Ishikawa (cell line): ENCODE data around the gene BPIFB3.

Experiments used
- CEBPB ChIP-seq: IDR thresholded peaks from 2 replicates; pipeline ENCODE4 v1.6.1; 2012
- CREB1 ChIP-seq: IDR thresholded peaks from 2 replicates; pipeline ENCODE4 v1.6.1; 2012; ENCODE audit warnings: low read depth
- EGR1 ChIP-seq: IDR thresholded peaks from 2 replicates; pipeline ENCODE4 v1.6.1; 2012
- EP300 ChIP-seq: IDR thresholded peaks from 2 replicates; pipeline ENCODE4 v1.6.1; 2012; ENCODE audit warnings: borderline replicate concordance
- FOXM1 ChIP-seq: IDR thresholded peaks from 2 replicates; pipeline ENCODE4 v1.6.1; 2012; ENCODE audit warnings: low read depth, borderline replicate concordance
- MAX ChIP-seq: IDR thresholded peaks from 2 replicates; pipeline ENCODE4 v1.6.1; 2012
- NFIC ChIP-seq: IDR thresholded peaks from 2 replicates; pipeline ENCODE4 v1.6.1; 2012
- RAD21 ChIP-seq: IDR thresholded peaks from 2 replicates; pipeline ENCODE4 v1.6.1; 2012; ENCODE audit warnings: low read depth
- REST ChIP-seq: IDR thresholded peaks from 2 replicates; pipeline ENCODE4 v1.6.1; 2012; ENCODE audit warnings: low read depth, mild to moderate bottlenecking
- TAF1 ChIP-seq: IDR thresholded peaks from 2 replicates; pipeline ENCODE4 v1.6.1; 2012; ENCODE audit warnings: low read depth, mild to moderate bottlenecking
- TCF12 ChIP-seq: IDR thresholded peaks from 2 replicates; pipeline ENCODE4 v1.6.1; 2012; ENCODE audit warnings: low read depth
- TEAD4 ChIP-seq: IDR thresholded peaks from 2 replicates; pipeline ENCODE4 v1.6.1; 2012
- YY1 ChIP-seq: IDR thresholded peaks from 2 replicates; pipeline ENCODE4 v1.6.1; 2012; ENCODE audit warnings: low read depth
- ZBTB7A ChIP-seq: IDR thresholded peaks from 2 replicates; pipeline ENCODE4 v1.6.1; 2012; ENCODE audit warnings: low read depth
- TF ChIP-seq, protein P1 (sequence below): IDR thresholded peaks from 2 replicates; pipeline ENCODE4 v1.6.1; 2012

BPIFB3 gene

GRCh38 chr20:33026072-33026778 lies 27.5 kb upstream of the BPIFB3 start:
- TF ChIP-seq TCF12 (no peak), EP300 (no peak), MAX (no peak), NFIC (no peak), ZBTB7A (no peak), CEBPB (no peak), FOXM1 (no peak), CREB1 (no peak), TEAD4 (no peak), RAD21 (no peak), EGR1 (no peak), TAF1 (no peak), YY1 (no peak), REST (no peak)
- TF ChIP-seq, protein P1, sequence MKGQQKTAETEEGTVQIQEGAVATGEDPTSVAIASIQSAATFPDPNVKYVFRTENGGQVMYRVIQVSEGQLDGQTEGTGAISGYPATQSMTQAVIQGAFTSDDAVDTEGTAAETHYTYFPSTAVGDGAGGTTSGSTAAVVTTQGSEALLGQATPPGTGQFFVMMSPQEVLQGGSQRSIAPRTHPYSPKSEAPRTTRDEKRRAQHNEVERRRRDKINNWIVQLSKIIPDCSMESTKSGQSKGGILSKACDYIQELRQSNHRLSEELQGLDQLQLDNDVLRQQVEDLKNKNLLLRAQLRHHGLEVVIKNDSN, result no peak

DNA sequence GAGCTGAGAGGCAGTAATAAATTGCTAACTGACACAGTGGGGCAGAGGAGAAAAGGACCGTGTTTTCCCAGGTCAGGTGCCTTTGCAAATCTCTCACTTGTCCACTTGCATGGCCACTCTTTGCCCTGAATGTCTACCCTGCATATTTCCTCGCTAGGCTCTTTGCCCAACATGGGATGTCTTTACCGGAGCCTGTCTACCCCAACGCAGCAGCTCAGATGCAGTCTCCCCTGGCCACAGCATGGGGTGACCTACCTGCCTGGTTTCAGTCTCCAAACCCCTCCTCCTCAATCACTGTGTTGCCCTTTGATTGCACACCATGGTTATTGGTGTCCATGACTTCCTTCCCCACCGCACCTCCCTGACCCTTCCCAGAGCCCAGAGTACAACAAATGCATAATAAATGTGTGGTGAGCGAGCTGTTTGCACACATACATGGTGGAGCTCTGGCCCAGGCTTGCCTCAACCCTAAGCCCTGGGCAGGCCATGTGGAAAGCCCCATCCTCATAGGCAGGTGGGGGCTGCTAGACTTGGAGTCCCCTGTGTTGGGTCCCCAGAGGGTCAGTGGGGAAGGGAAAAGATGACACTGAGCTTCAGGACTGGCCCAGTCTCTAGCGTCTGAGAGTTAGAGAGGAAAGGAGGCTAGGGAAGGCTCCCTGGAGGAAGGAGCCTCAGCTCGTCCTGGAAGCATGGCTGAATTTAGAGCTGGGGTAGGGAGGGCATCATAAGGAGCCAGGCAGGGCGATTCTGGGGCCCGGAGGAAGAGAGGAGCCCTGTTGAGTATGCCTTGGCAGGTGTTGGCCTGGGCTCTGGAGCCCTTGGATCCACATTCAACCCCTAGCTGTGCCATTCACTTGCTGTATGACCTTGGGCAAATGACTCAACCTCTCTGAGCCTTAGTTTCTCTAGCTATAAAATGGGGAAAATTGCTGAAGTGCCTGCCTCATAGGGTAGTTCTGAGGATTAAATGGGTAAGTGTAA lies 26.6 kb upstream of the BPIFB3 start:
- TF ChIP-seq CEBPB (no peak), REST (no peak), RAD21 (no peak), TEAD4 (no peak), TCF12 (no peak), YY1 (no peak), FOXM1 (no peak)

DNA sequence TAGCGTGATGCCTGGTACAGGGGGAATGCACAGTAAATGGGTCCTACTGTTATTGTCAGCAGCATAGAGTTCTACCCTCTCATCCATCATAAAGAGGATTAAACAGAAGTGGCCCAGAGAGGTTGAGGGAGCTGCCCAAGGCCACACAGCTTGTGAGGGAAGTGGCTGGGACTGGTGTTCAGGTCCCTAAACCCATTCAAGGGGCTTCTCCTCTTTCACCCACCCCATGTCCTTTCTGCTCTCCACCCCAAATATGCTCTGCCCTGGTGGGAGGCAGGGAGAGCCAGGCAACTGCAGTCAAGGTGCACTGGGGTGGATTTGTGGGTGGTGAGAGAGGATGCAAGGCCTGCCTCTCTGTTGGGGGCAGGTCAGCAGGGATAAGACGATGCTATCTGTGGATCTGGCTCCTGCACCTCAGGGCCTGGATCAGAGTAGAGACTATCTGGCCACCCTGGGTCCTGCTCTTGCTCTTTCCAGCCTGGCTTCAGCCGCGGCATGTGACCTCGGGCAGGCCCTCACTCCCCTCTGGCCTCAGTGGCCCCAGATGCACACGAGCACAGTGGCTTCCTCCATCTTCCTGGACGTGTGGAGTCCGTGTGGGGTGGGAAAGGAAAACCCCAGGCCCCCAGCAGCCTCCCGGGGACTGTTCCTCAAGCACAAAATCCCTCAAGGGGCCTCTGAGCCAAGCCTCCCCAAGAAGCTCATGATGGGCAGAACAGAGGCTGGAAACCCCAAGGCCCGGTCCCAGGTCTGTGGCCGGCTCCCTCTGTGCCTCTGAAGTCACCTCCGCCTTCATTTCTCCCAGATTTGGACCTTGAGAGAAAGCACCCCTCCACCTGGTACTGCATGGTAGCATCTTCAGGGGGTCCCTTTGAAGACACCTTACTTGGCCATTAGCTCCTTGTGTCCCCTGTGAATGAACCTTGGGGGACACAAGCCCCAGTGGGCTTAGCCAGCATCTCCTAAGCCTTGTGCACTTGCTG lies 25.6 kb upstream of the BPIFB3 start:
- TF ChIP-seq CEBPB (no peak), REST (no peak), FOXM1 (no peak), EP300 (no peak), TAF1 (no peak), TCF12 (no peak), NFIC (no peak), CREB1 (no peak), TEAD4 (no peak), MAX (no peak), RAD21 (no peak), YY1 (no peak), ZBTB7A (no peak), EGR1 (no peak)
- TF ChIP-seq, protein P1, result no peak
